Tibial artery (tissue), 4 donors: ENCODE data around the gene SIGLEC14.

ENCODE experiments used
- DNase-seq, 2 donors: peaks; one replicate each; pipeline ENCODE4 v3.0.0-alpha.2; 2019
- H3K27ac ChIP-seq, 2 donors: fragments of 200-600 bp; sonication (generic) in 1 of 2; 1 replicate in 1 of 2; 2 replicates in 1 of 2; pipeline ENCODE4 v1.5.1; 2018 to 2019; ENCODE audit warnings: mild to moderate bottlenecking in 1 of 2
- H3K27me3 ChIP-seq, 2 donors: fragments of 200-600 bp; sonication (generic) in 1 of 2; one replicate each; pipeline versions ENCODE4 v1.5.1 to v1.6.0; 2016 to 2019
- H3K36me3 ChIP-seq, 3 donors: fragments of 200-600 bp; sonication (generic) in 2 of 3; one replicate each; pipeline ENCODE4 v1.5.1; 2016 to 2019; ENCODE audit warnings: mild to moderate bottlenecking in 2 of 3
- H3K4me1 ChIP-seq, 4 donors: fragments of 200-600 bp; sonication (generic) in 2 of 4; 1 replicate in 3 of 4; 2 replicates in 1 of 4; pipeline ENCODE4 v1.5.1; 2016 to 2019
- H3K4me3 ChIP-seq, 2 donors: fragments of 200-600 bp; sonication (generic) in 1 of 2; 1 replicate in 1 of 2; 2 replicates in 1 of 2; pipeline ENCODE4 v1.5.1; 2018 to 2019; ENCODE audit warnings: mild to moderate bottlenecking in 2 of 2
- H3K9me3 ChIP-seq, 3 donors: fragments of 200-600 bp; sonication (generic) in 1 of 3; one replicate each; pipeline ENCODE4 v1.5.1; 2016 to 2019
- intact Hi-C: fragments of 100-400 bp; cut with DNase I; formaldehyde crosslinking; loops from one replicate; pipeline ENCODE4 v1.15.0; 2023; ENCODE audit warnings: low total_unique reads
- TF ChIP-seq, protein P1 (sequence below), 2 experiments: fragments of 200-600 bp in 1 of 2; fragments of 450-650 bp in 1 of 2; IDR thresholded peaks; one replicate each; pipeline ENCODE4 v1.5.1; 2017 to 2019; ENCODE audit warnings: antibody characterized with exemption in 2 of 2, mild to moderate bottlenecking in 1 of 2, moderate library complexity in 1 of 2

The SIGLEC14 gene

GRCh38 chr19:51628153-51628939, 18.3 kb downstream of the SIGLEC14 start:
- Histone ChIP-seq H3K27ac (no peak overlapping the region), H3K36me3 (no peaks in the 10 kb centered on the region), H3K4me1 (no peaks in the 10 kb centered on the region), H3K27me3 (peaks cover 0 to 16% of the 10 kb centered on the region in 2 donors), H3K4me3 (no peak overlapping the region), H3K9me3 (no peaks in the 10 kb centered on the region)
- no peak for DNase-seq
- TF ChIP-seq, protein P1, sequence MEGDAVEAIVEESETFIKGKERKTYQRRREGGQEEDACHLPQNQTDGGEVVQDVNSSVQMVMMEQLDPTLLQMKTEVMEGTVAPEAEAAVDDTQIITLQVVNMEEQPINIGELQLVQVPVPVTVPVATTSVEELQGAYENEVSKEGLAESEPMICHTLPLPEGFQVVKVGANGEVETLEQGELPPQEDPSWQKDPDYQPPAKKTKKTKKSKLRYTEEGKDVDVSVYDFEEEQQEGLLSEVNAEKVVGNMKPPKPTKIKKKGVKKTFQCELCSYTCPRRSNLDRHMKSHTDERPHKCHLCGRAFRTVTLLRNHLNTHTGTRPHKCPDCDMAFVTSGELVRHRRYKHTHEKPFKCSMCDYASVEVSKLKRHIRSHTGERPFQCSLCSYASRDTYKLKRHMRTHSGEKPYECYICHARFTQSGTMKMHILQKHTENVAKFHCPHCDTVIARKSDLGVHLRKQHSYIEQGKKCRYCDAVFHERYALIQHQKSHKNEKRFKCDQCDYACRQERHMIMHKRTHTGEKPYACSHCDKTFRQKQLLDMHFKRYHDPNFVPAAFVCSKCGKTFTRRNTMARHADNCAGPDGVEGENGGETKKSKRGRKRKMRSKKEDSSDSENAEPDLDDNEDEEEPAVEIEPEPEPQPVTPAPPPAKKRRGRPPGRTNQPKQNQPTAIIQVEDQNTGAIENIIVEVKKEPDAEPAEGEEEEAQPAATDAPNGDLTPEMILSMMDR (IDR thresholded peaks at IDR 0.05) = no peak
- intact Hi-C loops = no loop called here

DNA sequence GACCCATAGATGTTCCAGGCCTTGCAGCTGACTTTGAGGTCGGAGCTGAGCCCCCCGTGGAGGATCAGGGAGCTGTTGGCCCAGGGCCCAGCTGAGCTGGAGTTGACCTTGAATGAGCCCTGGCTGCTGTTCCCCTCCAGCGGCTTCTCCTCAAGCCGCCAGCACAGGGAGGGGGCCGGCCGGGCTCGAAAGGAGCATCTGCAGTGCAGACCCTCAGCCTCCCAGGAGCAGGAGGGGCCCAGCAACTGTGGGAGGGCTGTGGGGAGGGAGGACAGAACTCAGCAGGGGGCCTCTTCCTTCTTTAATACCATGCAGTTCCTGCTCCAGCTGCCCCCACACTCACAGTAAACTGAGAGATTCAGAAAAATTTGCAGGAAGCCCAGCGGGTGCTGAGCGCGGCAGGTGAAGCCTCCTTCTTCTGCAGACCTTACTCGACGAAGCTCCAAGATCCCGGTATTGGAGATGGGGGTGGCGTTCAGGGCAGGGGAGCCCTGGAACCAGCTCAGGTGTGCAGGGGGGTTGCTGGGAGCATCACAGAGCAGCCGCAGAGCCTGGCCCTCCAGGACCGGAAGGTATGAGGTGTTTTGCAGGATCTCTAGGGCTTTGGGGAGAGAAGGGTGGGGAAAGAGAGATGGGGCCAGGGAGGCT, 19.0 kb downstream of the SIGLEC14 start:
- Histone ChIP-seq H3K36me3 (no peaks in the 10 kb centered on the region), H3K4me1 (no peaks in the 10 kb centered on the region), H3K27ac (no peak overlapping the region), H3K4me3 (no peak overlapping the region), H3K27me3 (peaks cover 0 to 16% of the 10 kb centered on the region in 2 donors), H3K9me3 (no peaks in the 10 kb centered on the region)
- intact Hi-C loops = no loop called here
- TF ChIP-seq, protein P1 (IDR thresholded peaks at IDR 0.05) = no peak
- DNase-seq = no peak

DNA sequence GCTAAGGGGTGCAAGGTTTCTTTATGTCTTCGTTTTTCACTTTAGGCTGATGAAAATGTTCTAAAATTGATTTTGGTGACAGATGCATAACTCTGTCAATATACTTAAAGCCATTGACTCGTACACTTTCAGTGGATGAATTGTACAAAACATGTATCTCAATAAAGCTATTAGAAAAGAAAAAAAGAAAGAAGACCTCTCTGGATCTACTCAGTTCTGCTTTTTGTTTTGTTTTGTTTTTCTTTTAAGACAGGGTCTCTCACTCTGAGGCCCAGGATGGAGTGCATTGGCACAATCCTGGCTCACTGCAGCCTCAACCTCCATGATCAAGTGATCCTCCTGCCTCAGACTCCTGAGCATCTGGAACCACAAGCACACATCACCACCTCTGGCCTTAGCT, 19.9 kb downstream of the SIGLEC14 start:
- H3K4me3 ChIP-seq = no peak overlapping the region
- TF ChIP-seq, protein P1 (IDR thresholded peaks at IDR 0.05) = no peak
- peaks cover 0 to 16% of the 10 kb centered on the region in 2 donors for H3K27me3 ChIP-seq
- H3K36me3 ChIP-seq = no peaks in the 10 kb centered on the region
- H3K27ac ChIP-seq = no peak overlapping the region
- DNase-seq = no peak
- intact Hi-C loops = no loop called here
- H3K4me1 ChIP-seq = no peaks in the 10 kb centered on the region
- no peaks in the 10 kb centered on the region for H3K9me3 ChIP-seq

DNA sequence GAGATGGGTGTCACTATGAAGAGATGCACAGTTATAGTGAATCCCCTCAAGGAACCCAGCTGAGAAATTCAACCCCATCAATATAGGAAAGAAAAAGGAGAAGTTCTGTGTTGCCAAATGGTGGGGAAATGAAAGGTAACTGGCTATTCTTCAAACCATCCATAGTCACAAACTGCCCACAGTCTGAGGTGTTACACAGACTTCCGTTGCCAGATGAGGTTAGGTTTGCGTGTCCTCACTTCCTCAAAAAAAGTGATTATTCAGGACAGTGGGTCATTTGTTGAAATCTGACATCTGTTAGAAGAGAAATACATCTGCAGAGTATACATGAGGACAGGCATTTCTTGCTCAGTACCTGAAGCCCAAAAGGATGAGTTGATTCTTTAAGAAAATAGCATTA, 25.4 kb downstream of the SIGLEC14 start:
- H3K36me3 ChIP-seq = no peaks in the 10 kb centered on the region
- intact Hi-C loops = no loop called here
- H3K4me3 ChIP-seq = no peak overlapping the region
- no peak for DNase-seq
- no peak overlapping the region for H3K27ac ChIP-seq
- H3K9me3 ChIP-seq = no peaks in the 10 kb centered on the region
- TF ChIP-seq, protein P1 (IDR thresholded peaks at IDR 0.05) = no peak
- H3K27me3 ChIP-seq = peaks cover 0 to under 1% of the 10 kb centered on the region in 2 donors
- H3K4me1 ChIP-seq = no peaks in the 10 kb centered on the region

GRCh38 chr19:51615991-51616390, 30.6 kb downstream of the SIGLEC14 start:
- Histone ChIP-seq H3K9me3 (no peaks in the 10 kb centered on the region), H3K27ac (no peak overlapping the region), H3K36me3 (no peaks in the 10 kb centered on the region), H3K4me3 (no peak overlapping the region), H3K27me3 (peaks cover 0 to 32% of the 10 kb centered on the region in 2 donors), H3K4me1 (no peaks in the 10 kb centered on the region)
- intact Hi-C loops = loop anchor here (1.0 kb wide), 1 partner anchor 85 kb away; the partner anchor contains the start of gene SIGLEC6
- TF ChIP-seq, protein P1 (IDR thresholded peaks at IDR 0.05) = no peak
- no peak for DNase-seq
